ENCODE data around the gene ITGB4. TPM values are rescaled to one million over a fixed set of nuclear protein-coding genes. Genes with fewer than 3 reads are reported as not detected.

ITGB4 gene
- total and polyA plus RNA-seq, 4 donors, result 11.1 to 47.8 (median 14.8) TPM

GRCh38 chr17:75756451-75757085 lies 35.3 kb downstream of the ITGB4 start:
- 93 to 94% methylated on average over 26 to 28 of the region's 29 CpGs for WGBS, 2 donors
- Histone ChIP-seq H3K9me3 (ENCODE audit: control insufficient read depth in 4 of 4, insufficient read depth in 3 of 4, low read length in 3 of 4) (peaks cover 0 to 2% (median 0%) of the 10 kb centered on the region in 4 donors), H3K36me3 (ENCODE audit: control insufficient read depth in 4 of 4, insufficient read depth in 4 of 4, low read length in 4 of 4) (peaks cover 0 to 22% (median 0%) of the 10 kb centered on the region in 4 donors), H3K4me3 (no peak overlapping the region), H3K27me3 (ENCODE audit: control insufficient read depth in 3 of 3, insufficient read depth in 3 of 3, low read length in 2 of 3) (no peaks in the 10 kb centered on the region), H3K4me1 (ENCODE audit: control insufficient read depth in 5 of 5, insufficient read depth in 5 of 5, low read length in 5 of 5) (peaks cover 0 to 14% (median 2%) of the 10 kb centered on the region in 5 donors), H3K27ac (ENCODE audit: low read depth in 1 of 2, low read length in 1 of 2) (no peak overlapping the region), H3K9ac (ENCODE audit: insufficient read depth in 1 of 2, low read length in 2 of 2) (no peak overlapping the region)
- TF ChIP-seq, protein P1, sequence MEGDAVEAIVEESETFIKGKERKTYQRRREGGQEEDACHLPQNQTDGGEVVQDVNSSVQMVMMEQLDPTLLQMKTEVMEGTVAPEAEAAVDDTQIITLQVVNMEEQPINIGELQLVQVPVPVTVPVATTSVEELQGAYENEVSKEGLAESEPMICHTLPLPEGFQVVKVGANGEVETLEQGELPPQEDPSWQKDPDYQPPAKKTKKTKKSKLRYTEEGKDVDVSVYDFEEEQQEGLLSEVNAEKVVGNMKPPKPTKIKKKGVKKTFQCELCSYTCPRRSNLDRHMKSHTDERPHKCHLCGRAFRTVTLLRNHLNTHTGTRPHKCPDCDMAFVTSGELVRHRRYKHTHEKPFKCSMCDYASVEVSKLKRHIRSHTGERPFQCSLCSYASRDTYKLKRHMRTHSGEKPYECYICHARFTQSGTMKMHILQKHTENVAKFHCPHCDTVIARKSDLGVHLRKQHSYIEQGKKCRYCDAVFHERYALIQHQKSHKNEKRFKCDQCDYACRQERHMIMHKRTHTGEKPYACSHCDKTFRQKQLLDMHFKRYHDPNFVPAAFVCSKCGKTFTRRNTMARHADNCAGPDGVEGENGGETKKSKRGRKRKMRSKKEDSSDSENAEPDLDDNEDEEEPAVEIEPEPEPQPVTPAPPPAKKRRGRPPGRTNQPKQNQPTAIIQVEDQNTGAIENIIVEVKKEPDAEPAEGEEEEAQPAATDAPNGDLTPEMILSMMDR (IDR thresholded peaks at IDR 0.05; ENCODE audit: control extremely low read depth, extremely low read depth), result no peak
- ATAC-seq (ENCODE audit: insufficient read depth, low FRiP score) (no peak), DNase-seq (no peak)

DNA sequence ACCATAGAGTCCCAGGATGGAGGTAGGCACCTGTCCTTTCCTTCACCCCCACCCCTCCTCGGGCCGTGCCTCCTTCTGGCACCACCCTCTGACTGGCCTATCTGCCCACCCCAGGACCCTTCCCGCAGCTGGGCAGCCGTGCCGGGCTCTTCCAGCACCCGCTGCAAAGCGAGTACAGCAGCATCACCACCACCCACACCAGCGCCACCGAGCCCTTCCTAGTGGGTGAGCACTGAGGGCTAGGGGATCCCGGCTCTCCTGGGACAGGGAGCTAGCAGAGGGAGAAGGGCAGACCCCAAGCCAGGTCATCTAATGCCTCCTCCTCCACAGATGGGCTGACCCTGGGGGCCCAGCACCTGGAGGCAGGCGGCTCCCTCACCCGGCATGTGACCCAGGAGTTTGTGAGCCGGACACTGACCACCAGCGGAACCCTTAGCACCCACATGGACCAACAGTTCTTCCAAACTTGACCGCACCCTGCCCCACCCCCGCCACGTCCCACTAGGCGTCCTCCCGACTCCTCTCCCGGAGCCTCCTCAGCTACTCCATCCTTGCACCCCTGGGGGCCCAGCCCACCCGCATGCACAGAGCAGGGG lies 35.9 kb downstream of the ITGB4 start:
- H3K36me3 ChIP-seq (ENCODE audit: control insufficient read depth in 4 of 4, insufficient read depth in 4 of 4, low read length in 4 of 4), result peaks cover 0 to 22% (median 0%) of the 10 kb centered on the region in 4 donors
- peaks cover 0 to 2% (median 0%) of the 10 kb centered on the region in 4 donors for H3K9me3 ChIP-seq (ENCODE audit: control insufficient read depth in 4 of 4, insufficient read depth in 3 of 4, low read length in 3 of 4)
- TF ChIP-seq, protein P1 (IDR thresholded peaks at IDR 0.05; ENCODE audit: control extremely low read depth, extremely low read depth), result no peak
- H3K27me3 ChIP-seq (ENCODE audit: control insufficient read depth in 3 of 3, insufficient read depth in 3 of 3, low read length in 2 of 3), result no peaks in the 10 kb centered on the region
- DNase-seq, result no peak
- 90 to 93% methylated on average over 21 of the region's 21 CpGs for WGBS, 2 donors
- H3K4me3 ChIP-seq, result no peak overlapping the region
- no peak for ATAC-seq (ENCODE audit: insufficient read depth, low FRiP score)
- H3K4me1 ChIP-seq (ENCODE audit: control insufficient read depth in 5 of 5, insufficient read depth in 5 of 5, low read length in 5 of 5), result peaks cover 0 to 14% (median 2%) of the 10 kb centered on the region in 5 donors
- no peak overlapping the region for H3K27ac ChIP-seq (ENCODE audit: low read depth in 1 of 2, low read length in 1 of 2)
- no peak overlapping the region for H3K9ac ChIP-seq (ENCODE audit: insufficient read depth in 1 of 2, low read length in 2 of 2)

GRCh38 chr17:75758131-75758905 lies 37.1 kb downstream of the ITGB4 start:
- Histone ChIP-seq H3K4me3 (no peak overlapping the region), H3K27ac (ENCODE audit: low read depth in 1 of 2, low read length in 1 of 2) (no peak overlapping the region), H3K27me3 (ENCODE audit: control insufficient read depth in 3 of 3, insufficient read depth in 3 of 3, low read length in 2 of 3) (no peaks in the 10 kb centered on the region), H3K4me1 (ENCODE audit: control insufficient read depth in 5 of 5, insufficient read depth in 5 of 5, low read length in 5 of 5) (peaks cover 0 to 11% (median 2%) of the 10 kb centered on the region in 5 donors), H3K9me3 (ENCODE audit: control insufficient read depth in 4 of 4, insufficient read depth in 3 of 4, low read length in 3 of 4) (peaks cover 0 to 2% (median 0%) of the 10 kb centered on the region in 4 donors), H3K36me3 (ENCODE audit: control insufficient read depth in 4 of 4, insufficient read depth in 4 of 4, low read length in 4 of 4) (peaks cover 0 to 24% (median 0%) of the 10 kb centered on the region in 4 donors), H3K9ac (ENCODE audit: insufficient read depth in 1 of 2, low read length in 2 of 2) (no peak overlapping the region)
- DNase-seq, result no peak
- TF ChIP-seq, protein P1 (IDR thresholded peaks at IDR 0.05; ENCODE audit: control extremely low read depth, extremely low read depth), result no peak
- 92 to 96% methylated on average over 41 of the region's 41 CpGs for WGBS, 2 donors
- ATAC-seq (ENCODE audit: insufficient read depth, low FRiP score), result no peak
